ENCODE measurements around the gene ELOVL5.

- TF ChIP-seq EZH2 (IDR thresholded peaks at IDR 0.05; ENCODE audit: low read depth, unreplicated experiment) (no peak), POLR2AphosphoS5 (IDR thresholded peaks at IDR 0.05; ENCODE audit: low read depth) (no peak), EZH2phosphoT487 (IDR thresholded peaks at IDR 0.05; ENCODE audit: unreplicated experiment) (no peak), REST (IDR thresholded peaks at IDR 0.05; ENCODE audit: unreplicated experiment) (no peak), JUNB (IDR thresholded peaks at IDR 0.05; ENCODE audit: unreplicated experiment) (no peak), STAT1 (IDR thresholded peaks at IDR 0.05; ENCODE audit: unreplicated experiment) (no peak), ZNF331 (CRISPR knock-in tag; IDR thresholded peaks at IDR 0.05; ENCODE audit: low read depth) (no peak), CREB1 (CRISPR knock-in tag; IDR thresholded peaks at IDR 0.05; ENCODE audit: low read depth) (no peak), NANOG (IDR thresholded peaks at IDR 0.05; ENCODE audit: borderline replicate concordance) (no peak), ZNF114 (CRISPR knock-in tag; IDR thresholded peaks at IDR 0.05) (no peak)
- TF ChIP-seq, protein P1, sequence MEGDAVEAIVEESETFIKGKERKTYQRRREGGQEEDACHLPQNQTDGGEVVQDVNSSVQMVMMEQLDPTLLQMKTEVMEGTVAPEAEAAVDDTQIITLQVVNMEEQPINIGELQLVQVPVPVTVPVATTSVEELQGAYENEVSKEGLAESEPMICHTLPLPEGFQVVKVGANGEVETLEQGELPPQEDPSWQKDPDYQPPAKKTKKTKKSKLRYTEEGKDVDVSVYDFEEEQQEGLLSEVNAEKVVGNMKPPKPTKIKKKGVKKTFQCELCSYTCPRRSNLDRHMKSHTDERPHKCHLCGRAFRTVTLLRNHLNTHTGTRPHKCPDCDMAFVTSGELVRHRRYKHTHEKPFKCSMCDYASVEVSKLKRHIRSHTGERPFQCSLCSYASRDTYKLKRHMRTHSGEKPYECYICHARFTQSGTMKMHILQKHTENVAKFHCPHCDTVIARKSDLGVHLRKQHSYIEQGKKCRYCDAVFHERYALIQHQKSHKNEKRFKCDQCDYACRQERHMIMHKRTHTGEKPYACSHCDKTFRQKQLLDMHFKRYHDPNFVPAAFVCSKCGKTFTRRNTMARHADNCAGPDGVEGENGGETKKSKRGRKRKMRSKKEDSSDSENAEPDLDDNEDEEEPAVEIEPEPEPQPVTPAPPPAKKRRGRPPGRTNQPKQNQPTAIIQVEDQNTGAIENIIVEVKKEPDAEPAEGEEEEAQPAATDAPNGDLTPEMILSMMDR (conservative IDR thresholded peaks at IDR 0.05; ENCODE audit: low read depth in 2 of 2): no peak
- TF ChIP-seq, protein P2, sequence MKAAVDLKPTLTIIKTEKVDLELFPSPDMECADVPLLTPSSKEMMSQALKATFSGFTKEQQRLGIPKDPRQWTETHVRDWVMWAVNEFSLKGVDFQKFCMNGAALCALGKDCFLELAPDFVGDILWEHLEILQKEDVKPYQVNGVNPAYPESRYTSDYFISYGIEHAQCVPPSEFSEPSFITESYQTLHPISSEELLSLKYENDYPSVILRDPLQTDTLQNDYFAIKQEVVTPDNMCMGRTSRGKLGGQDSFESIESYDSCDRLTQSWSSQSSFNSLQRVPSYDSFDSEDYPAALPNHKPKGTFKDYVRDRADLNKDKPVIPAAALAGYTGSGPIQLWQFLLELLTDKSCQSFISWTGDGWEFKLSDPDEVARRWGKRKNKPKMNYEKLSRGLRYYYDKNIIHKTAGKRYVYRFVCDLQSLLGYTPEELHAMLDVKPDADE (IDR thresholded peaks at IDR 0.05): no peak
- TF ChIP-seq, protein P3, sequence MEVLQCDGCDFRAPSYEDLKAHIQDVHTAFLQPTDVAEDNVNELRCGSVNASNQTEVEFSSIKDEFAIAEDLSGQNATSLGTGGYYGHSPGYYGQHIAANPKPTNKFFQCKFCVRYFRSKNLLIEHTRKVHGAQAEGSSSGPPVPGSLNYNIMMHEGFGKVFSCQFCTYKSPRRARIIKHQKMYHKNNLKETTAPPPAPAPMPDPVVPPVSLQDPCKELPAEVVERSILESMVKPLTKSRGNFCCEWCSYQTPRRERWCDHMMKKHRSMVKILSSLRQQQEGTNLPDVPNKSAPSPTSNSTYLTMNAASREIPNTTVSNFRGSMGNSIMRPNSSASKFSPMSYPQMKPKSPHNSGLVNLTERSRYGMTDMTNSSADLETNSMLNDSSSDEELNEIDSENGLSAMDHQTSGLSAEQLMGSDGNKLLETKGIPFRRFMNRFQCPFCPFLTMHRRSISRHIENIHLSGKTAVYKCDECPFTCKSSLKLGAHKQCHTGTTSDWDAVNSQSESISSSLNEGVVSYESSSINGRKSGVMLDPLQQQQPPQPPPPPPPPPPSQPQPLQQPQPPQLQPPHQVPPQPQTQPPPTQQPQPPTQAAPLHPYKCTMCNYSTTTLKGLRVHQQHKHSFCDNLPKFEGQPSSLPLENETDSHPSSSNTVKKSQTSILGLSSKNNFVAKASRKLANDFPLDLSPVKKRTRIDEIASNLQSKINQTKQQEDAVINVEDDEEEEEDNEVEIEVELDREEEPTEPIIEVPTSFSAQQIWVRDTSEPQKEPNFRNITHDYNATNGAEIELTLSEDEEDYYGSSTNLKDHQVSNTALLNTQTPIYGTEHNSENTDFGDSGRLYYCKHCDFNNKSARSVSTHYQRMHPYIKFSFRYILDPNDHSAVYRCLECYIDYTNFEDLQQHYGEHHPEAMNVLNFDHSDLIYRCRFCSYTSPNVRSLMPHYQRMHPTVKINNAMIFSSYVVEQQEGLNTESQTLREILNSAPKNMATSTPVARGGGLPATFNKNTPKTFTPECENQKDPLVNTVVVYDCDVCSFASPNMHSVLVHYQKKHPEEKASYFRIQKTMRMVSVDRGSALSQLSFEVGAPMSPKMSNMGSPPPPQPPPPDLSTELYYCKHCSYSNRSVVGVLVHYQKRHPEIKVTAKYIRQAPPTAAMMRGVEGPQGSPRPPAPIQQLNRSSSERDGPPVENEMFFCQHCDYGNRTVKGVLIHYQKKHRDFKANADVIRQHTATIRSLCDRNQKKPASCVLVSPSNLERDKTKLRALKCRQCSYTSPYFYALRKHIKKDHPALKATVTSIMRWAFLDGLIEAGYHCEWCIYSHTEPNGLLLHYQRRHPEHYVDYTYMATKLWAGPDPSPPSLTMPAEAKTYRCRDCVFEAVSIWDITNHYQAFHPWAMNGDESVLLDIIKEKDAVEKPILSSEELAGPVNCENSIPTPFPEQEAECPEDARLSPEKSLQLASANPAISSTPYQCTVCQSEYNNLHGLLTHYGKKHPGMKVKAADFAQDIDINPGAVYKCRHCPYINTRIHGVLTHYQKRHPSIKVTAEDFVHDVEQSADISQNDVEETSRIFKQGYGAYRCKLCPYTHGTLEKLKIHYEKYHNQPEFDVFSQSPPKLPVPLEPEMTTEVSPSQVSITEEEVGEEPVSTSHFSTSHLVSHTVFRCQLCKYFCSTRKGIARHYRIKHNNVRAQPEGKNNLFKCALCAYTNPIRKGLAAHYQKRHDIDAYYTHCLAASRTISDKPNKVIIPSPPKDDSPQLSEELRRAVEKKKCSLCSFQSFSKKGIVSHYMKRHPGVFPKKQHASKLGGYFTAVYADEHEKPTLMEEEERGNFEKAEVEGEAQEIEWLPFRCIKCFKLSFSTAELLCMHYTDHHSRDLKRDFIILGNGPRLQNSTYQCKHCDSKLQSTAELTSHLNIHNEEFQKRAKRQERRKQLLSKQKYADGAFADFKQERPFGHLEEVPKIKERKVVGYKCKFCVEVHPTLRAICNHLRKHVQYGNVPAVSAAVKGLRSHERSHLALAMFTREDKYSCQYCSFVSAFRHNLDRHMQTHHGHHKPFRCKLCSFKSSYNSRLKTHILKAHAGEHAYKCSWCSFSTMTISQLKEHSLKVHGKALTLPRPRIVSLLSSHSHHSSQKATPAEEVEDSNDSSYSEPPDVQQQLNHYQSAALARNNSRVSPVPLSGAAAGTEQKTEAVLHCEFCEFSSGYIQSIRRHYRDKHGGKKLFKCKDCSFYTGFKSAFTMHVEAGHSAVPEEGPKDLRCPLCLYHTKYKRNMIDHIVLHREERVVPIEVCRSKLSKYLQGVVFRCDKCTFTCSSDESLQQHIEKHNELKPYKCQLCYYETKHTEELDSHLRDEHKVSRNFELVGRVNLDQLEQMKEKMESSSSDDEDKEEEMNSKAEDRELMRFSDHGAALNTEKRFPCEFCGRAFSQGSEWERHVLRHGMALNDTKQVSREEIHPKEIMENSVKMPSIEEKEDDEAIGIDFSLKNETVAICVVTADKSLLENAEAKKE (CRISPR knock-in tag; IDR thresholded peaks at IDR 0.05): no peak
Measured at GRCh38 chr6:53301801-53302537, 46.8 kb downstream of the ELOVL5 start.

Data from GM23338 (cell line).